B cell (primary cell): ENCODE results near the gene NELFA. TPM values are rescaled to one million over a fixed set of nuclear protein-coding genes. Genes with fewer than 3 reads are reported as not detected.

Source experiments
- ATAC-seq: fragments of 200-7000 bp; cut with Tn5 transposase; one replicate; pipeline ENCODE4 v1.10.0; 2021; ENCODE audit warnings: low read depth, mild to moderate bottlenecking, moderate number of reproducible peaks, moderate library complexity
- CTCF ChIA-PET: fragments of 350-600 bp; sonication (Branson Sonifier 250); formaldehyde crosslinking; loops from one replicate; lab custom pipeline; 2021; ENCODE audit warnings: antibody characterized with exemption, inconsistent platforms; lab: Charles Lee
- POLR2A ChIA-PET: fragments of 350-600 bp; sonication (Branson Sonifier 250); formaldehyde crosslinking; loops from one replicate; lab custom pipeline; 2021; ENCODE audit warnings: antibody characterized with exemption; lab: Charles Lee
- DNase-seq: peaks from one replicate; pipeline ENCODE4 v3.0.0; 2013
- H2AFZ ChIP-seq: 2 replicates; pipeline ENCODE4 v1.6.1; 2012; ENCODE audit warnings: mild to moderate bottlenecking, low read depth, low read length; ENCODE audit not compliant: insufficient read depth, poor library complexity, severe bottlenecking
- H3K27ac ChIP-seq, 2 donors: 1 replicate in 1 of 2; 2 replicates in 1 of 2; pipeline ENCODE4 v1.5.1; 2012 to 2013; ENCODE audit warnings: low read length in 2 of 2, mild to moderate bottlenecking in 2 of 2, moderate library complexity in 1 of 2
- H3K27me3 ChIP-seq, 4 experiments: fragments of 200-600 bp in 1 of 4; sonication (generic) in 1 of 4; replicated peaks in 1 of 4; 1 replicate in 2 of 4; 2 replicates in 2 of 4; pipeline versions ENCODE4 v1.6.1 to v1.7.0; 2013 to 2016; ENCODE audit warnings: low read length in 3 of 4, mild to moderate bottlenecking in 2 of 4, mixed read lengths in 1 of 4, moderate library complexity in 1 of 4; ENCODE audit not compliant: insufficient read depth in 4 of 4, control insufficient read depth in 3 of 4; ENCODE audit errors: control extremely low read depth in 1 of 4
- H3K36me3 ChIP-seq, 2 experiments: replicated peaks in 1 of 2; 1 replicate in 1 of 2; 2 replicates in 1 of 2; pipeline versions ENCODE4 v1.6.1 to v1.7.1; 2013; ENCODE audit warnings: low read length in 1 of 2; ENCODE audit not compliant: insufficient read depth in 2 of 2, control insufficient read depth in 1 of 2; ENCODE audit errors: control extremely low read depth in 1 of 2, extremely low read depth in 1 of 2
- H3K4me1 ChIP-seq, 2 donors: fragments of 200-600 bp in 1 of 2; sonication (generic) in 1 of 2; 1 replicate in 1 of 2; 2 replicates in 1 of 2; pipeline versions ENCODE4 v1.5.1 to v1.6.1; 2013 to 2017; ENCODE audit warnings: low read length in 2 of 2; ENCODE audit not compliant: control insufficient read depth in 2 of 2, insufficient read depth in 2 of 2
- H3K4me2 ChIP-seq: replicated peaks from 2 replicates; pipeline ENCODE3; 2012; ENCODE audit warnings: mild to moderate bottlenecking, low read depth, low read length; ENCODE audit not compliant: poor library complexity, severe bottlenecking
- H3K4me3 ChIP-seq, 5 experiments: fragments of 200-600 bp in 1 of 5; sonication (generic) in 1 of 5; 1 replicate in 3 of 5; 2 replicates in 2 of 5; pipeline versions ENCODE4 v1.5.1 to v1.7.0; 2011 to 2016; ENCODE audit warnings: low read length in 4 of 5, mild to moderate bottlenecking in 4 of 5, low read depth in 2 of 5, control low read depth in 1 of 5, moderate library complexity in 1 of 5; ENCODE audit not compliant: insufficient read depth in 1 of 5; ENCODE audit errors: control extremely low read depth in 1 of 5, extremely low read depth in 1 of 5
- H3K79me2 ChIP-seq: fragments of 200-600 bp; sonication (generic); one replicate; pipeline ENCODE4 v1.6.0; 2016; ENCODE audit warnings: low read length; ENCODE audit not compliant: control insufficient read depth, insufficient read depth
- H3K9ac ChIP-seq: fragments of 200-600 bp; sonication (generic); 2 replicates; pipeline ENCODE4 v1.6.1; 2017; ENCODE audit warnings: mild to moderate bottlenecking, low read length, moderate library complexity
- H3K9me3 ChIP-seq, 3 donors: one replicate each; pipeline versions ENCODE4 v1.6.1 to v1.7.1; 2013; ENCODE audit warnings: low read length in 2 of 3; ENCODE audit not compliant: control insufficient read depth in 2 of 3, insufficient read depth in 1 of 3; ENCODE audit errors: control extremely low read depth in 1 of 3
- H4K20me1 ChIP-seq: 2 replicates; pipeline ENCODE4 v1.6.0; 2012; ENCODE audit warnings: mild to moderate bottlenecking, low read length; ENCODE audit not compliant: insufficient read depth, control insufficient read depth, poor library complexity, severe bottlenecking
- H3K27ac Mint-ChIP-seq: one replicate; pipeline ENCODE4 v1.8.0; 2021; ENCODE audit warnings: mixed read lengths
- H3K27me3 Mint-ChIP-seq: one replicate; pipeline ENCODE4 v1.8.0; 2021; ENCODE audit warnings: mixed read lengths
- H3K4me1 Mint-ChIP-seq: one replicate; pipeline ENCODE4 v1.8.0; 2021; ENCODE audit warnings: mixed read lengths
- H3K4me3 Mint-ChIP-seq: one replicate; pipeline ENCODE4 v1.8.0; 2021; ENCODE audit warnings: mixed read lengths
- H3K9me3 Mint-ChIP-seq: one replicate; pipeline ENCODE4 v1.8.0; 2022; ENCODE audit warnings: mixed read lengths; ENCODE audit not compliant: insufficient read depth
- EZH2 ChIP-seq: IDR thresholded peaks from 2 replicates; pipeline ENCODE4 v1.6.1; 2012; ENCODE audit warnings: borderline replicate concordance, low read depth, mild to moderate bottlenecking, moderate library complexity, low read length; ENCODE audit not compliant: insufficient read depth, poor library complexity, severe bottlenecking
- WGBS: methylation state at CpG from one replicate; pipeline ENCODE4 v1.1.5; 2013; ENCODE audit warnings: missing lambda C conversion rate; ENCODE audit not compliant: insufficient coverage; 5-methylcytosine and 5-hydroxymethylcytosine counted together
- intact Hi-C: fragments of 100-400 bp; cut with micrococcal nuclease; formaldehyde crosslinking; loops from one replicate; pipeline ENCODE4 v1.10.0; 2022
- polyA plus RNA-seq: library from polyadenylated mRNA; depleted of rRNA; stranded (reverse); fragments of >200 nt; gene quantifications from 2 replicates; pipeline ENCODE4 v1.2.3, GENCODE V29; 2012
- total RNA-seq, 2 donors: library from RNA; stranded (reverse); fragments of 120-200 nt in 1 of 2; gene quantifications; 1 replicate in 1 of 2; 2 replicates in 1 of 2; pipeline versions ENCODE4 v1.2.3 to v1.2.4, GENCODE V29; 2013 to 2022
- TF ChIP-seq, protein P1 (sequence below): fragments of 200-600 bp; IDR thresholded peaks from one replicate; pipeline ENCODE4 v1.8.0; 2022; ENCODE audit warnings: antibody characterized with exemption, mild to moderate bottlenecking

NELFA gene
- total and polyA plus RNA-seq, 2 donors (not counting 1 experiment from before 2014, with no cell fraction given) = 42.8 to 60.7 TPM

DNA sequence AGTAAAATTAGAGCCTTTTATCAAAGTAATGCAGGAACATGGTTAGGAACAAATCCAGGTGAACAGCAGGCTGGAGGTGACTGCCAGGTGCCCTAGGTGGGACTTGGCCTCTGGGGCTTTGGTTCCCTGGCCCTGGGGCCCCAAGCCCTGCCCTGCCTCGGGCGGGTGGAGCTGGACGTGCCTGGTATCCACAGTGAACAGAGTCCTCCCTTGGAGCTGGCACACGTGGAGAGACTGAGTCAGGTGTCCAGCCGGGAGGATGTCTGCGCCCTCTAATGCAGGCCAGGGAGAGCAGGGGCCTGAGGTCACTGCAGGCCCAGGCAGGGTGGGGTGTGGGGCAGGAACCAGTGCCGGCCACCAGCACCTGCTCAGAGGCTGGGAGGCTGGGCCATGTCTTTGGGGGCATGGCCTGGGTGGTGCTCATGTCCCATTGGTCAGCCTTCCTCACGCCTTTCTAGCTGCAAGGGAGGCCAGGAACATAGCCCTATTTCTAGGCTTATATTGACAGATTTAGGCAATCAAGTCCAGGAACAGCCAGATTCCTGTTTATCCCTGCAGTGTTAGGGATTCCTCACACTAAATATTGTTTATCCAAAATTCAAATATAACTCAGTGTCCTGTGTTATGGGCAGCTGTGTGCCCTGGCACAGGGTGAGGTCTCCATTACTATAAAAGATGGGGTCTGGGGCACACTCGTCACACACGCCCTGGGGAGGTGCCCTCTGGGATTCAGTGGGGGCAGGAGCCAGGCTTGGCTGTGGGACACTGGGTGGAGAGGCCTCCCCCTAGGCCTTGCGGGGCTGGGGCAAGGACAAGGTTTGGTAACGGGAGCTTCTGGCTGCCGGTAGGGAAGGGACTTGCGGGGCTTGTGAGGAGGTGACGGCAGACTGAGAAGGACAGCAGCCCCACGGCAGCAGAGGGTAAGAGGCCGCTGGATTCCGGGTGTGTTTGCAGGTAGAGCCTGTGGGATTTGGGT is 36.1 kb upstream of the NELFA start:
- H3K27ac ChIP-seq = no peak overlapping the region
- ChIA-PET POLR2A (no interaction called here), CTCF (no interaction called here)
- no peak overlapping the region for H3K4me2 ChIP-seq
- H3K27me3 ChIP-seq = peaks cover 0 to 34% (median 4%) of the 10 kb centered on the region in 4 experiments
- Mint-ChIP-seq H3K27me3 (peaks cover 15% of the 10 kb centered on the region), H3K4me1 (peaks cover 5% of the 10 kb centered on the region), H3K27ac (no peak overlapping the region), H3K9me3 (no peaks in the 10 kb centered on the region), H3K4me3 (no peak overlapping the region)
- WGBS = 93% methylated on average over 18 of the region's 18 CpGs
- no peak for TF ChIP-seq EZH2
- TF ChIP-seq, protein P1, sequence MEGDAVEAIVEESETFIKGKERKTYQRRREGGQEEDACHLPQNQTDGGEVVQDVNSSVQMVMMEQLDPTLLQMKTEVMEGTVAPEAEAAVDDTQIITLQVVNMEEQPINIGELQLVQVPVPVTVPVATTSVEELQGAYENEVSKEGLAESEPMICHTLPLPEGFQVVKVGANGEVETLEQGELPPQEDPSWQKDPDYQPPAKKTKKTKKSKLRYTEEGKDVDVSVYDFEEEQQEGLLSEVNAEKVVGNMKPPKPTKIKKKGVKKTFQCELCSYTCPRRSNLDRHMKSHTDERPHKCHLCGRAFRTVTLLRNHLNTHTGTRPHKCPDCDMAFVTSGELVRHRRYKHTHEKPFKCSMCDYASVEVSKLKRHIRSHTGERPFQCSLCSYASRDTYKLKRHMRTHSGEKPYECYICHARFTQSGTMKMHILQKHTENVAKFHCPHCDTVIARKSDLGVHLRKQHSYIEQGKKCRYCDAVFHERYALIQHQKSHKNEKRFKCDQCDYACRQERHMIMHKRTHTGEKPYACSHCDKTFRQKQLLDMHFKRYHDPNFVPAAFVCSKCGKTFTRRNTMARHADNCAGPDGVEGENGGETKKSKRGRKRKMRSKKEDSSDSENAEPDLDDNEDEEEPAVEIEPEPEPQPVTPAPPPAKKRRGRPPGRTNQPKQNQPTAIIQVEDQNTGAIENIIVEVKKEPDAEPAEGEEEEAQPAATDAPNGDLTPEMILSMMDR = no peak
- no peak overlapping the region for H2AFZ ChIP-seq
- no peak overlapping the region for H3K4me3 ChIP-seq
- intact Hi-C loops = no loop called here
- ATAC-seq (no peak), DNase-seq (no peak)
- no peak overlapping the region for H3K9ac ChIP-seq
- no peaks in the 10 kb centered on the region for H3K36me3 ChIP-seq
- H3K79me2 ChIP-seq = peaks cover 8% of the 10 kb centered on the region
- H4K20me1 ChIP-seq = peaks cover 11% of the 10 kb centered on the region
- peaks cover 0 to 15% (median 0%) of the 10 kb centered on the region in 3 donors for H3K9me3 ChIP-seq
- peaks cover 9 to 18% of the 10 kb centered on the region in 2 donors for H3K4me1 ChIP-seq

DNA sequence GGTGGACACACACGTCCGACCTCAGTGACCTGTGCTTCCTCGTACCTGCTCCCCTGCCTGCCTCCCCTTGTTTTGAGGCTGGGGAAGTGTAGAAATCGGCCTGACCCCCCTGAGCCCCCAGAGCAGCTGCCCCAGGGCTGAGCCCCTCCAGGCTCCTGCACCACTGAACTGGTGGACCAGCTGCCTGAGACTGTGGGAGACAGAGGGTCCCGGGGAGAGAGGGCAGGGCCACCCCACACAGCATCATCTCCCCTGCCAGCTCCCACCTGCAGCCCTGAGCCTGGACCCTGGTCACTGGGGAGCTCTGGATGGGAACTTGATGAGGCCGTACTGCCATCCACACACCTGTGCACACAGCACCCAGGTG is 35.3 kb upstream of the NELFA start:
- peaks cover 6% of the 10 kb centered on the region for H3K4me1 Mint-ChIP-seq
- peaks cover 14% of the 10 kb centered on the region for H3K27me3 Mint-ChIP-seq
- no peak overlapping the region for H3K27ac ChIP-seq
- no peak overlapping the region for H3K27ac Mint-ChIP-seq
- peaks cover 8% of the 10 kb centered on the region for H3K79me2 ChIP-seq
- H3K9me3 Mint-ChIP-seq = no peaks in the 10 kb centered on the region
- no peak overlapping the region for H2AFZ ChIP-seq
- H3K9me3 ChIP-seq = peaks cover 0 to 15% (median 0%) of the 10 kb centered on the region in 3 donors
- peaks cover 9 to 18% of the 10 kb centered on the region in 2 donors for H3K4me1 ChIP-seq
- no peaks in the 10 kb centered on the region for H3K36me3 ChIP-seq
- peaks cover 0 to 36% (median 4%) of the 10 kb centered on the region in 4 experiments for H3K27me3 ChIP-seq
- TF ChIP-seq, protein P1 = no peak
- TF ChIP-seq EZH2 = no peak
- peaks cover 11% of the 10 kb centered on the region for H4K20me1 ChIP-seq
- no peak overlapping the region for H3K9ac ChIP-seq
- POLR2A ChIA-PET = no interaction called here
- intact Hi-C loops = no loop called here
- CTCF ChIA-PET = no interaction called here
- no peak overlapping the region for H3K4me3 ChIP-seq
- no peak overlapping the region for H3K4me3 Mint-ChIP-seq
- DNase-seq = no peak
- no peak overlapping the region for H3K4me2 ChIP-seq
- WGBS = 88% methylated on average over 6 of the region's 6 CpGs
- no peak for ATAC-seq
